Lung (tissue), 12 donors: ENCODE data around the gene PTPRG. TPM values are rescaled to one million over a fixed set of nuclear protein-coding genes. Genes with fewer than 3 reads are reported as not detected.

Source experiments
- ATAC-seq: fragments of 200-7000 bp; cut with Tn5 transposase; one replicate; pipeline ENCODE4 v1.9.1; 2020; ENCODE audit warnings: moderate number of reproducible peaks; ENCODE audit not compliant: insufficient read depth, low FRiP score
- DNase-seq, 3 donors: peaks; one replicate each; pipeline ENCODE4 v3.0.0-alpha.2; 2013 to 2017
- H3K27ac ChIP-seq, 2 donors: one replicate each; pipeline ENCODE4 v1.5.1; 2013; ENCODE audit warnings: mild to moderate bottlenecking in 2 of 2, moderate library complexity in 2 of 2, control low read depth in 1 of 2, inconsistent platforms in 1 of 2, low read depth in 1 of 2, low read length in 1 of 2
- H3K27me3 ChIP-seq, 3 donors: one replicate each; pipeline ENCODE4 v1.5.1; 2013; ENCODE audit warnings: low read length in 2 of 3; ENCODE audit not compliant: control insufficient read depth in 3 of 3, insufficient read depth in 3 of 3
- H3K36me3 ChIP-seq, 4 donors: one replicate each; pipeline ENCODE4 v1.5.1; 2013; ENCODE audit warnings: low read length in 4 of 4, mild to moderate bottlenecking in 1 of 4, moderate library complexity in 1 of 4; ENCODE audit not compliant: control insufficient read depth in 4 of 4, insufficient read depth in 4 of 4
- H3K4me1 ChIP-seq, 5 donors: one replicate each; pipeline ENCODE4 v1.5.1; 2013; ENCODE audit warnings: low read length in 5 of 5, mild to moderate bottlenecking in 2 of 5, moderate library complexity in 1 of 5; ENCODE audit not compliant: control insufficient read depth in 5 of 5, insufficient read depth in 5 of 5
- H3K4me3 ChIP-seq: one replicate; pipeline ENCODE4 v1.5.1; 2013; ENCODE audit warnings: mild to moderate bottlenecking, control low read depth, moderate library complexity
- H3K9ac ChIP-seq, 2 donors: one replicate each; pipeline ENCODE4 v1.5.1; 2013; ENCODE audit warnings: low read length in 2 of 2, control low read depth in 1 of 2; ENCODE audit not compliant: insufficient read depth in 1 of 2
- H3K9me3 ChIP-seq, 4 donors: one replicate each; pipeline ENCODE4 v1.5.1; 2013; ENCODE audit warnings: low read length in 3 of 4, mild to moderate bottlenecking in 1 of 4, moderate library complexity in 1 of 4; ENCODE audit not compliant: control insufficient read depth in 4 of 4, insufficient read depth in 3 of 4
- CTCF ChIP-seq: IDR thresholded peaks from 2 replicates; pipeline ENCODE4 v1.5.1; 2012; ENCODE audit warnings: mild to moderate bottlenecking; ENCODE audit errors: control extremely low read depth, extremely low read depth
- WGBS, 2 donors: extraction: QIAGEN DNeasy Blood & Tissue Kit; methylation state at CpG; one replicate each; pipeline ENCODE4 v1.1.7; 2013; 5-methylcytosine and 5-hydroxymethylcytosine counted together
- polyA plus RNA-seq, 2 donors: library from polyadenylated mRNA; stranded (reverse); fragments of 200-250 nt; gene quantifications; one replicate each; pipeline ENCODE4 v1.2.1, GENCODE V29; 2013
- total RNA-seq, 2 donors: library from RNA; depleted of rRNA in 1 of 2; stranded (reverse); fragments of >200 nt in 1 of 2; gene quantifications; one replicate each; pipeline ENCODE4 v1.2.1, GENCODE V29; 2014 to 2021
- donor health status: control.
- donor health status: control.
- donor health status: Bipolar disorder and iron deficiency.
- donor health status: healthy.
- donor health status: DM: yes; HTN: yes; CAD: no.

Gene PTPRG
- total and polyA plus RNA-seq, 4 donors: 8.5 to 131 (median 75.9) TPM

GRCh38 chr3:62211675-62212429, 650.5 kb downstream of the PTPRG start:
- Histone ChIP-seq H3K27me3 (no peaks in the 10 kb centered on the region), H3K9me3 (peaks cover 0 to 2% (median 0%) of the 10 kb centered on the region in 4 donors), H3K4me3 (no peak overlapping the region), H3K36me3 (peaks cover 0 to 5% (median 0%) of the 10 kb centered on the region in 4 donors), H3K4me1 (peaks cover 0 to 3% (median 0%) of the 10 kb centered on the region in 5 donors), H3K27ac (no peak overlapping the region), H3K9ac (no peak overlapping the region)
- DNase-seq: peak in 2 of 3 donors; percentile 10 to 37
- 76 to 78% methylated on average over 8 of the region's 8 CpGs for WGBS, 2 donors
- no peak for ATAC-seq
- TF ChIP-seq CTCF: no peak

- Histone ChIP-seq H3K4me1 (peaks cover 0 to 1% (median 0%) of the 10 kb centered on the region in 5 donors), H3K9me3 (peaks cover 0 to 2% (median 0%) of the 10 kb centered on the region in 4 donors), H3K4me3 (no peak overlapping the region), H3K27me3 (no peaks in the 10 kb centered on the region), H3K27ac (no peak overlapping the region), H3K36me3 (peaks cover 0 to 10% (median 3%) of the 10 kb centered on the region in 4 donors), H3K9ac (no peak overlapping the region)
- WGBS, 2 donors: 95 to 96% methylated on average over 4 of the region's 4 CpGs
- no peak for TF ChIP-seq CTCF
- DNase-seq: no peak
- no peak for ATAC-seq
These were observed 653.5 kb downstream of the PTPRG start for GRCh38 chr3:62214850-62215249.

GRCh38 chr3:62220616-62221015, 659.2 kb downstream of the PTPRG start:
- Histone ChIP-seq H3K4me3 (no peak overlapping the region), H3K9me3 (no peaks in the 10 kb centered on the region), H3K27ac (no peak overlapping the region), H3K9ac (no peak overlapping the region), H3K4me1 (peaks cover 0 to 1% (median 0%) of the 10 kb centered on the region in 5 donors), H3K36me3 (peaks cover 8 to 16% (median 11%) of the 10 kb centered on the region in 4 donors), H3K27me3 (no peaks in the 10 kb centered on the region)
- DNase-seq (no peak), ATAC-seq (no peak)
- no peak for TF ChIP-seq CTCF

GRCh38 chr3:62225051-62225450, 663.7 kb downstream of the PTPRG start:
- Histone ChIP-seq H3K9ac (no peak overlapping the region), H3K36me3 (peaks cover 7 to 12% (median 10%) of the 10 kb centered on the region in 4 donors), H3K27me3 (no peaks in the 10 kb centered on the region), H3K9me3 (no peaks in the 10 kb centered on the region), H3K4me3 (no peak overlapping the region), H3K27ac (no peak overlapping the region), H3K4me1 (no peaks in the 10 kb centered on the region)
- 86 to 93% methylated on average over 2 of the region's 2 CpGs for WGBS, 2 donors
- TF ChIP-seq CTCF: no peak
- DNase-seq: no peak
- ATAC-seq: no peak
